WTC11 (cell line): ENCODE measurements around the gene R3HDML. TPM values are rescaled to one million over a fixed set of nuclear protein-coding genes. Genes with fewer than 3 reads are reported as not detected.

ENCODE experiments used
- ATAC-seq: fragments of 200-7000 bp; cut with Tn5 transposase; 2 replicates; pipeline ENCODE4 v1.10.0; 2021; ENCODE audit warnings: mild to moderate bottlenecking, moderate library complexity
- CTCF ChIA-PET: fragments of 300-600 bp; sonication (Branson Sonifier 250); formaldehyde crosslinking; loops from one replicate; lab custom pipeline; 2021; ENCODE audit warnings: antibody characterized with exemption; lab: Charles Lee
- POLR2A ChIA-PET: fragments of 350-600 bp; sonication (Branson Sonifier 250); formaldehyde crosslinking; loops from one replicate; lab custom pipeline; 2021; ENCODE audit warnings: antibody characterized with exemption; lab: Charles Lee
- DNase-seq: peaks from one replicate; pipeline ENCODE4 v3.0.0; 2021; ENCODE audit warnings: low spot score
- H3K27ac Mint-ChIP-seq: 2 replicates; pipeline ENCODE4 v1.8.0; 2021; ENCODE audit warnings: mixed read lengths
- H3K27me3 Mint-ChIP-seq: 2 replicates; pipeline ENCODE4 v1.8.0; 2021; ENCODE audit warnings: low read depth, mild to moderate bottlenecking, moderate library complexity, mixed read lengths
- H3K36me3 Mint-ChIP-seq: 2 replicates; pipeline ENCODE4 v1.8.0; 2021; ENCODE audit warnings: mixed read lengths
- H3K4me1 Mint-ChIP-seq: 2 replicates; pipeline ENCODE4 v1.8.0; 2022; ENCODE audit warnings: mixed read lengths
- H3K4me3 Mint-ChIP-seq: 2 replicates; pipeline ENCODE4 v1.8.0; 2021; ENCODE audit warnings: mild to moderate bottlenecking, moderate library complexity, mixed read lengths
- H3K9me3 Mint-ChIP-seq: 2 replicates; pipeline ENCODE4 v1.8.0; 2021; ENCODE audit warnings: mixed read lengths
- ATF2 ChIP-seq: sonication (generic); formaldehyde crosslinking; IDR thresholded peaks from 2 replicates; pipeline ENCODE4 v1.8.1; 2022; ENCODE audit warnings: low read depth, missing genetic modification reagents, borderline replicate concordance
- ATF3 ChIP-seq: sonication (generic); formaldehyde crosslinking; conservative IDR thresholded peaks from 2 replicates; pipeline ENCODE4 v1.8.1; 2022; ENCODE audit warnings: mild to moderate bottlenecking, missing genetic modification reagents
- ATF6 ChIP-seq: sonication (generic); formaldehyde crosslinking; IDR thresholded peaks from 2 replicates; pipeline ENCODE4 v1.8.1; 2023; ENCODE audit warnings: mild to moderate bottlenecking, missing genetic modification reagents
- CBFB ChIP-seq: sonication (generic); formaldehyde crosslinking; IDR thresholded peaks from 2 replicates; pipeline ENCODE4 v1.8.1; 2022; ENCODE audit warnings: mild to moderate bottlenecking, low read depth, missing genetic modification reagents
- FOXP4 ChIP-seq: sonication (generic); formaldehyde crosslinking; IDR thresholded peaks from 2 replicates; pipeline ENCODE4 v1.8.0; 2022; ENCODE audit warnings: mild to moderate bottlenecking, missing genetic modification reagents
- MLX ChIP-seq: sonication (generic); formaldehyde crosslinking; IDR thresholded peaks from 2 replicates; pipeline ENCODE4 v1.8.1; 2023; ENCODE audit warnings: mild to moderate bottlenecking, missing genetic modification reagents, moderate library complexity
- MXD4 ChIP-seq: fragments of 250-450 bp; sonication (Bioruptor Pico); IDR thresholded peaks from 2 replicates; pipeline ENCODE4 v1.8.0; 2021; ENCODE audit warnings: mild to moderate bottlenecking, moderate library complexity, borderline replicate concordance
- OVOL2 ChIP-seq: fragments of 250-450 bp; sonication (Bioruptor Pico); IDR thresholded peaks from 2 replicates; pipeline ENCODE4 v1.9.0; 2021; ENCODE audit warnings: mild to moderate bottlenecking, borderline replicate concordance
- RELA ChIP-seq: sonication (generic); formaldehyde crosslinking; IDR thresholded peaks from 2 replicates; pipeline ENCODE4 v1.8.1; 2022; ENCODE audit warnings: missing genetic modification reagents, mild to moderate bottlenecking, borderline replicate concordance
- SMAD3 ChIP-seq: sonication (generic); formaldehyde crosslinking; IDR thresholded peaks from 2 replicates; pipeline ENCODE4 v1.8.0; 2022; ENCODE audit warnings: missing genetic modification reagents, mild to moderate bottlenecking, borderline replicate concordance
- ZBTB21 ChIP-seq: sonication (generic); formaldehyde crosslinking; IDR thresholded peaks from 2 replicates; pipeline ENCODE4 v1.8.1; 2023; ENCODE audit warnings: mild to moderate bottlenecking, missing genetic modification reagents, borderline replicate concordance
- ZNF138 ChIP-seq: sonication (generic); formaldehyde crosslinking; conservative IDR thresholded peaks from 2 replicates; pipeline ENCODE4 v1.8.1; 2022; ENCODE audit warnings: mild to moderate bottlenecking, moderate library complexity, missing genetic modification reagents
- ZNF263 ChIP-seq: sonication (generic); formaldehyde crosslinking; IDR thresholded peaks from 2 replicates; pipeline ENCODE4 v1.8.1; 2022; ENCODE audit warnings: low read depth, mild to moderate bottlenecking, moderate library complexity, missing genetic modification reagents
- ZNF532 ChIP-seq: fragments of 250-450 bp; sonication (Bioruptor Pico); IDR thresholded peaks from 2 replicates; pipeline ENCODE4 v1.9.0; 2021; ENCODE audit warnings: mild to moderate bottlenecking, borderline replicate concordance
- total RNA-seq: library from RNA; stranded (reverse); gene quantifications from 3 replicates; pipeline ENCODE4 v1.2.3, GENCODE V29; 2021

The R3HDML gene
- total RNA-seq, 1 experiment from 2014 or later: not detected

GRCh38 chr20:44342248-44342647, 5.4 kb downstream of the R3HDML start (continued):
- TF ChIP-seq OVOL2 (CRISPR knock-in tag) (no peak), ATF3 (CRISPR knock-in tag) (no peak), ZNF138 (no peak), ATF6 (CRISPR knock-in tag) (no peak), CBFB (CRISPR knock-in tag) (no peak)

GRCh38 chr20:44343162-44343675, 6.4 kb downstream of the R3HDML start:
- no peak for TF ChIP-seq CBFB (CRISPR knock-in tag)
- no peak for TF ChIP-seq ZNF532 (CRISPR knock-in tag)
- TF ChIP-seq ZBTB21 (CRISPR knock-in tag): no peak
- no peak for TF ChIP-seq ATF2
- Mint-ChIP-seq H3K36me3 (no peaks in the 10 kb centered on the region), H3K27ac (no peak overlapping the region), H3K4me1 (no peaks in the 10 kb centered on the region), H3K27me3 (no peaks in the 10 kb centered on the region), H3K9me3 (no peaks in the 10 kb centered on the region), H3K4me3 (no peak overlapping the region)
- DNase-seq (no peak), ATAC-seq (no peak)
- POLR2A ChIA-PET: no interaction called here
- CTCF ChIA-PET: no interaction called here

- no peak overlapping the region for H3K27ac Mint-ChIP-seq
- POLR2A ChIA-PET: no interaction called here
- no peaks in the 10 kb centered on the region for H3K36me3 Mint-ChIP-seq
- no peaks in the 10 kb centered on the region for H3K4me1 Mint-ChIP-seq
- TF ChIP-seq MLX: no peak
- no peak for TF ChIP-seq ZBTB21 (CRISPR knock-in tag)
- TF ChIP-seq SMAD3 (CRISPR knock-in tag): no peak
- no peak for TF ChIP-seq RELA (CRISPR knock-in tag)
- TF ChIP-seq FOXP4 (CRISPR knock-in tag): no peak
- TF ChIP-seq MXD4 (CRISPR knock-in tag): no peak
- no peak for TF ChIP-seq ZNF263 (CRISPR knock-in tag)
- DNase-seq (no peak), ATAC-seq (no peak)
- no peak overlapping the region for H3K4me3 Mint-ChIP-seq
- CTCF ChIA-PET: no interaction called here
- H3K9me3 Mint-ChIP-seq: no peaks in the 10 kb centered on the region
- H3K27me3 Mint-ChIP-seq: no peaks in the 10 kb centered on the region
Observed at GRCh38 chr20:44344723-44345122, 7.9 kb downstream of the R3HDML start.
